HL-60 (cell line): ENCODE results near the gene KRTAP10-12.

ENCODE experiments used
- CTCF ChIP-seq: IDR thresholded peaks from one replicate; pipeline ENCODE4 v1.5.1; 2011; ENCODE audit warnings: low read length, control low read depth, inconsistent platforms; ENCODE audit not compliant: insufficient read depth
- GABPA ChIP-seq: IDR thresholded peaks from 2 replicates; pipeline ENCODE4 v1.6.1; 2012; ENCODE audit warnings: low read depth
- POLR2AphosphoS5 ChIP-seq: IDR thresholded peaks from 2 replicates; pipeline ENCODE4 v1.6.1; 2012; ENCODE audit warnings: low read depth
- TF ChIP-seq, protein P1 (sequence below): IDR thresholded peaks from 2 replicates; pipeline ENCODE4 v1.6.1; 2012; ENCODE audit warnings: low read depth; ENCODE audit not compliant: insufficient replicate concordance

DNA sequence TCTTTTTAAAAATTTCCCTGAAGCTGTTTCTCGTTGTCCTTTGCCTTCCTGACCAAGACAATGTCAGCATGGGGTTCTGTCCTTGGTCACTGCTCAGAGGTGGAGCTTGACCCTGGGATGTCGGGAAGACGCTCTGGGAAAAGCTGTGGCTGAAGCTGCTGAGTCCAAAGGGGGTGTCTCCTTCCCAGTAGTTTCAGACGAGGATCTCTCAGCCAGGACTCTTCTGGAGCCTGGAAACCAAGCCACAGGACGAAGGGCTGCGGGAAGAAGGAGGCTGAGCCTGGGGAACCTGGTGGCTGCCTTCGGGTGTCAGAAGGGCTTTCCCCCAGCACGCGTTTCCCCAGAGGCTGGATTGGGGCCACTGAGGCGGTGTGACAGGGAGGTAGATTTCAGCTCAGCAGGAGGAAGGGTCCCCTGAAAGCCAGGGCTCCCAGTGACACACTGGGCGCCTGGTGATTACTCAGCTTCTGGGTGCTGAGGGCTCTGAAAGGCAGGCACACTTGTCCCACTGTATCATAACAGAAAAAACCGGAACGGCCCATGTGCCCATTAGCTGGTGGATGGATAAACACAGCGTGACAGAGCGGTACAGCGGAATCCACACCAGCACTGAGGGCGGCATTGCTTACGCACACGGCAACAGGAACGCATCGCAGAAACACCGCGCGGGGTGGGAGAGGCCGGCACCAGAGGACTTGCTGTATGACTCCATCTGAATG, 10.0 kb upstream of the KRTAP10-12 start:
- TF ChIP-seq CTCF: no peak
- TF ChIP-seq, protein P1, sequence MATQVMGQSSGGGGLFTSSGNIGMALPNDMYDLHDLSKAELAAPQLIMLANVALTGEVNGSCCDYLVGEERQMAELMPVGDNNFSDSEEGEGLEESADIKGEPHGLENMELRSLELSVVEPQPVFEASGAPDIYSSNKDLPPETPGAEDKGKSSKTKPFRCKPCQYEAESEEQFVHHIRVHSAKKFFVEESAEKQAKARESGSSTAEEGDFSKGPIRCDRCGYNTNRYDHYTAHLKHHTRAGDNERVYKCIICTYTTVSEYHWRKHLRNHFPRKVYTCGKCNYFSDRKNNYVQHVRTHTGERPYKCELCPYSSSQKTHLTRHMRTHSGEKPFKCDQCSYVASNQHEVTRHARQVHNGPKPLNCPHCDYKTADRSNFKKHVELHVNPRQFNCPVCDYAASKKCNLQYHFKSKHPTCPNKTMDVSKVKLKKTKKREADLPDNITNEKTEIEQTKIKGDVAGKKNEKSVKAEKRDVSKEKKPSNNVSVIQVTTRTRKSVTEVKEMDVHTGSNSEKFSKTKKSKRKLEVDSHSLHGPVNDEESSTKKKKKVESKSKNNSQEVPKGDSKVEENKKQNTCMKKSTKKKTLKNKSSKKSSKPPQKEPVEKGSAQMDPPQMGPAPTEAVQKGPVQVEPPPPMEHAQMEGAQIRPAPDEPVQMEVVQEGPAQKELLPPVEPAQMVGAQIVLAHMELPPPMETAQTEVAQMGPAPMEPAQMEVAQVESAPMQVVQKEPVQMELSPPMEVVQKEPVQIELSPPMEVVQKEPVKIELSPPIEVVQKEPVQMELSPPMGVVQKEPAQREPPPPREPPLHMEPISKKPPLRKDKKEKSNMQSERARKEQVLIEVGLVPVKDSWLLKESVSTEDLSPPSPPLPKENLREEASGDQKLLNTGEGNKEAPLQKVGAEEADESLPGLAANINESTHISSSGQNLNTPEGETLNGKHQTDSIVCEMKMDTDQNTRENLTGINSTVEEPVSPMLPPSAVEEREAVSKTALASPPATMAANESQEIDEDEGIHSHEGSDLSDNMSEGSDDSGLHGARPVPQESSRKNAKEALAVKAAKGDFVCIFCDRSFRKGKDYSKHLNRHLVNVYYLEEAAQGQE: no peak
- no peak for TF ChIP-seq POLR2AphosphoS5
- TF ChIP-seq GABPA: no peak
